NCI-H2196 treated with DMSO at 0.1 percent for 48 hours (cell line): ENCODE results near the gene OR4C16.

Experiments used
- DNase-seq: peaks from one replicate; lab custom pipeline; 2025; ENCODE audit not compliant: unreplicated experiment; lab: John Stamatoyannopoulos, UW

OR4C16 gene

DNA sequence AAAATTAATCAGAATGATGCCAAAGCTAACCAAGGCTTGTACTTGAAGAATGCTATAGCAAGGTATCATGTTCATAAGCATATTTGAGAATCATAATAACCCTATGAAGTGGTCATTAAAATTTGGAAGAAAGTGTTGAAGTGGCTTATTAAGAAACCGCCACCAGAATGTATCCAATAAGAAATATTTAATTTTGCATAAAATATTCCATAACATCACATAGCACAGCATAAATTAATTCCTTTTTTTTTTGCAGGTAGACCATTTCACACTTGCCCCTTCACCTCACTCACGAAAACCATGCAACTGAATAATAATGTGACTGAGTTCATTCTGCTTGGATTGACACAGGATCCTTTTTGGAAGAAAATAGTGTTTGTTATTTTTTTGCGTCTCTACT is at the start of gene OR4C16:
OR4C16 (plus strand) TSS at position 301 of the 400 bp plus-strand sequence; CDS start at position 301, 0 bp downstream.
- DNase-seq = no peak

- no peak for DNase-seq
Measured at GRCh38 chr11:55554169-55554568, 17.8 kb upstream of the OR4C16 start, which contains the start of gene OR4C15. OR4C15 (plus strand) TSS chr11:55554469; CDS start chr11:55554469, 0 bp downstream.

GRCh38 chr11:55572548-55572947 is 620 bp downstream of the OR4C16 start:
- no peak for DNase-seq

DNA sequence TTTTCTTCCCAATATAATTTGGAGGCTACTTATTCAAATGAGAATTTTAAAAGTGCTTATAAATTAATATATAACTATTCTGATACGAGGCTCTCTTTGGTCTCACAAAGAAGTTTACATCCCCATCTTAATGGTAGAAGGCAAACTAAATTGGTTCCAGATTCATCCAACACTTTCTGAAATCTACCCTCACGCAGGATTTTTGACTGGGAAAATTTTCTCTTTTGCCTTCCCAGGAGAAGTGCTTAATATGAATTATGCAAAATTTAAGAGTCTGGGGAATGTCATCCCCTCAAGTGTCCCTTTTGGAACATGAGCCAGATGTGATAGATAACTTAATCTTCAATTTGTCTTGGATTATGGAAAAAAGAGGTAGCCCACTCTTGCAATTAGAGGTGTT is 35.6 kb downstream of the OR4C16 start, which contains the start of gene OR4C11:
OR4C11 (minus strand) TSS at position 101 of the 400 bp plus-strand sequence. CDS start 3,272 bp downstream, outside the sequence.
- no peak for DNase-seq
